22Rv1 (cell line): ENCODE results near the gene CASP12.
A peak's percentile ranks its signal among the peaks of the same experiment; 100 is the strongest.

Source experiments
- H3K27ac ChIP-seq: fragments of 450-650 bp; 2 replicates; pipeline ENCODE4 v1.5.1; 2017
- ZFX ChIP-seq: fragments of 450-650 bp; IDR thresholded peaks from 2 replicates; pipeline ENCODE4 v1.6.1; 2017; ENCODE audit warnings: antibody characterized with exemption, borderline replicate concordance
- TF ChIP-seq, protein P1 (sequence below): fragments of 450-650 bp; IDR thresholded peaks from 2 replicates; pipeline ENCODE4 v1.5.1; 2017; ENCODE audit warnings: mild to moderate bottlenecking

CASP12 gene

DNA sequence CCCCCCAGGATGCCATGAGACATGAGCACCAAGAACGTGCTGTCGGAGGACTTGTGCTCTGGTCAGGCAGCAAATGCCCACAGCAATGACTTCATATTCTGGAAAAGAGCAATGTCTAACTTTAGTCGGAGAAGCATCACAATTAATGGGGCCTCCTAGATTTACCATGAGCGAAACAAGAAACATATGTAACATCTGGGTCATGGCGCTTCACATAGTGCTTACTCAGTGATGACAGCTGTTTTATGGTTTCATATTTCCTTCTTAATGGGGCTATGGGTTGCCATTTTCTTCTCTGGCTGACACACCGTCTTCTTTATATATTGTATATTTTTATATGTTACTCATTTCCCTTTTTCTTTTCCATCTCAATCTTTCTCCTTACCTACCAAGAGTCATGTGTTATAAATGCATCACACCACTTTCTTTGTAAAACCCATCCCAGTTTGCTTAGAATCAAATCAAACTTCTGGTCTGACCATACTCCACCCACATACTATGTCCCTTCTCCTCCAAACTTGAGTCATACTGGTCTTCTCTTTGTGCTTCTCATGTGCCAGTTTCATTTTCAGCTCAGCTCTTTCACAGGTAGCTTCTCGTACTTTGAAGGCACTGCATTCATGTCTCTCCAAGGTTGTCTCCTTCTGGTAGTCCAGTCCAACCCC is 9.4 kb upstream of the CASP12 start:
- no peak for TF ChIP-seq ZFX
- no peak overlapping the region for H3K27ac ChIP-seq

DNA sequence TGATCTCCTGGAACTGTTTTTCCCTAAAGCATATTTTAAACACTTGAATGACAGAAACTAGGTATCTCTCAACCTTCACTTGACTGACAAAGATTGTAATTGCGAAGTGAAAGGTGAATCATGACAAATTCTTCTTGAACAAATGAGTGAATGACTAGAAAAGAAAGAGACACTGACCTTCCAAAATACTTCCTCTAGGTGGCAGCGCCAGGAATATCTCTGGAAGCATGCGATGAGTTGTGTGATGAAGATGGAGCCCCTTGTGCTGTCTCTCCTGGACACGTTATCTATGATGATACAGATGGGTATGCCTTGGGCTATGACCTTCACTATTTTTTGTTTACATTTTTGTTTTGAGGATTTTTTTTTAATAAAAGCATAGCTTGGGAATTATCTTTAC is 7.0 kb upstream of the CASP12 start:
- TF ChIP-seq ZFX: no peak
- TF ChIP-seq, protein P1, sequence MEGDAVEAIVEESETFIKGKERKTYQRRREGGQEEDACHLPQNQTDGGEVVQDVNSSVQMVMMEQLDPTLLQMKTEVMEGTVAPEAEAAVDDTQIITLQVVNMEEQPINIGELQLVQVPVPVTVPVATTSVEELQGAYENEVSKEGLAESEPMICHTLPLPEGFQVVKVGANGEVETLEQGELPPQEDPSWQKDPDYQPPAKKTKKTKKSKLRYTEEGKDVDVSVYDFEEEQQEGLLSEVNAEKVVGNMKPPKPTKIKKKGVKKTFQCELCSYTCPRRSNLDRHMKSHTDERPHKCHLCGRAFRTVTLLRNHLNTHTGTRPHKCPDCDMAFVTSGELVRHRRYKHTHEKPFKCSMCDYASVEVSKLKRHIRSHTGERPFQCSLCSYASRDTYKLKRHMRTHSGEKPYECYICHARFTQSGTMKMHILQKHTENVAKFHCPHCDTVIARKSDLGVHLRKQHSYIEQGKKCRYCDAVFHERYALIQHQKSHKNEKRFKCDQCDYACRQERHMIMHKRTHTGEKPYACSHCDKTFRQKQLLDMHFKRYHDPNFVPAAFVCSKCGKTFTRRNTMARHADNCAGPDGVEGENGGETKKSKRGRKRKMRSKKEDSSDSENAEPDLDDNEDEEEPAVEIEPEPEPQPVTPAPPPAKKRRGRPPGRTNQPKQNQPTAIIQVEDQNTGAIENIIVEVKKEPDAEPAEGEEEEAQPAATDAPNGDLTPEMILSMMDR: peak; percentile 44
- no peak overlapping the region for H3K27ac ChIP-seq

DNA sequence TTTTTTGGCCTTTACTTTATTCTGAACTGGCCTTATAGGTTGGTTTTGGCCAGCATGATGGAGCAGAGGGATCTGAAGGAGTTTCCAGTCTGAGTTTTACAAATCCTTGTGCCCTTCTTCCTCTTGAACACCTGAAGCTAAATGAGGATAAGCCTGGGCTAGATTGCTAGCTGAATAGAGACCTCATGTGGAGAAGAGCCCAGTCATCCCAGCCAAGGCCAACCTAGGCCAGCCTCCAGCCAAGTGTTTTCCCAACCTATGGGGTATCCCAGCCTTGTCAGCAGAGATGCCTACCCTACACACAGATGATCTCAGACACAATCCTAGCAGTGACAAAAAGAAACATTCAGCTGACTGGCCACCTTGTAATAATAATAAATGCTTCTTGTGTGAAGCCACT is 966 bp upstream of the CASP12 start:
- TF ChIP-seq, protein P1: no peak
- no peak for TF ChIP-seq ZFX
- H3K27ac ChIP-seq: no peak overlapping the region

DNA sequence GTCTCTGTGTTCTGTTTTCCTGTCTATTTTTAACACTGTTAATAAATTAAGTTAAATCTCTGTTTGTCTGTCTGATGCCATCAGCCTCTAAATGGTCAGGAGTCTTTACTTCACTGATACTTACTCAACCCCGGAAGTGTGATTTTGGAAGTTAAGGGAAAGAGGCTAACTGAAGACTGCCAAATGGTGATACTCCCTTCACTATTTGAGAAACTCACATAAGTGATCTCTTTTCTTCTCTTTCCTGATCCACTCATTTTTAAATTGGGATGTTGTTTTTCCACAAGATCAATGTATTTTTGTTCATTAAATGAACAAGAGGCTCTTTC is 389 bp upstream of the CASP12 start:
- H3K27ac ChIP-seq: no peak overlapping the region
- no peak for TF ChIP-seq ZFX
- TF ChIP-seq, protein P1: no peak

DNA sequence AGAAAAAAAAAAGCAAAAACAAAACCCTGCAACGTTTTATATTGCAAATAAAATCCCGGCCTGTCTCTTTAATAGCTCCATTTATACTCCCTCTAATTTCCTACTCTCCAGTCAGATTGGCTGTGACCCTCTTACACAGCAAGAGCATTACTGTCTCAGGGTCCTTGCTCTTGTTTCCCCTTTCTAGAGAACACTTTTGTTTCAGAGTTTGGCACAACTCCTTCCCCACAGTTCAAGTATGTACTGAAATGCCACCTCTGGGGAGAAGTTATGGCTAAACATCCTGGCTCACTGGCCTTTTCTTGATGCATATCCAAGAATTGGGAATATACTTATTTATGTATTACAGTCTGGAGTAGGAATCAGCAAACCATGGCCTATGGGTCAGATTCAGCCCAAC is 2.6 kb downstream of the CASP12 start:
- TF ChIP-seq, protein P1: no peak
- no peak for TF ChIP-seq ZFX
- H3K27ac ChIP-seq: no peak overlapping the region

DNA sequence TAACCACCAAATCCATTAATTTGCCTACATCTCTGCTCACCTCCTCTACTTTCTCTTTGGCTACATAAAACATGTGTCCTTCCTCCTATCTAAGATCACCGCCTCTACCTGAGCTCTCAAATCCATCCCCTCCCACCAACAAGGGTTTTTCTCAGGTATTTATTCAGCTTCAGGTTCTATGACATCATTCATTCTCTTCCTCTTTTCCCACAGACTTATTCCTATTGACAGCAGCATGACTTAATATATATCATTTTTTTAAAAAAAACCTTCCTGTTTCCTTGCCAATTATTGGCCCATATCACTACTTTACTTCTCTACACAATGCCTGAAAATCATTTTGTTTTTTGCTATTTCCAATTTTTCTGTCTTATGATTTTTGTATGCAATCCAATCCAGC is 4.4 kb downstream of the CASP12 start:
- no peak for TF ChIP-seq ZFX
- TF ChIP-seq, protein P1: no peak
- no peak overlapping the region for H3K27ac ChIP-seq

DNA sequence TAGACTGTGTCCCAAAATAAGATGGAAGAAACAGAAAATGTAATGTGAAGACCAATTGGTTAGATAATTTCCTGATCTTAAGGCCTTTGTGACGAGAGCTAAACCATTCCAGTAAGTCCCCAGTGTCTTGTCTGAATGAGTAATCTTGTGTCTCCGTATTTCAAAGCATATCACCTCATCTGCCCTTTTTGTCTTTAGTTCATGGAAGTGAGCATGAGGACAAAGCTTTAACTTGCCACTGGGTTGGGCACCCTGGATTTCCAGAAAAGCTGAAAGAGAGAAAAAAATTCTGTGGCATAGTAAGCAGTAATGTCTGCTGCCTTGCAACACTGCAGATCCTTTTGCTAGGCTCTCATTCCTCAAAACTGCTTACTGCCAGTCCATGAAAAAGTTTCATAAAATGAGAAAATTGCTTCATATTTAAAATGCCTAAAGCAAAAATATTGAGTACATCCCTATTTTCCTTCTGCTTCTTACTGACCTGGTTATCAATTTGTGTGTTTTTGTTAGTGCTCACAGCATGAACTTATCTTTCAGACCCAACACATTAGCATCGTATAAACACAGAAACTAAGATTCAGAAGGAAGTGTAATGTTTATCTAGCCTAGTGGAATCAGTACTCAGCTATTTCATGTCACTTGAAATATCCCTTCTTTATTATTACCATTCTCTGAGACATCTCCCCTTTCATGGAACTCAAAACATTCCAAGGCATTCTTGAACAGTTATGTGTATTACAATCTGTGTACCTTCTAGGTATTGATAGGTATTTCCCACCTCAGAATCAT is 5.3 kb downstream of the CASP12 start:
- no peak for TF ChIP-seq ZFX
- H3K27ac ChIP-seq: no peak overlapping the region

DNA sequence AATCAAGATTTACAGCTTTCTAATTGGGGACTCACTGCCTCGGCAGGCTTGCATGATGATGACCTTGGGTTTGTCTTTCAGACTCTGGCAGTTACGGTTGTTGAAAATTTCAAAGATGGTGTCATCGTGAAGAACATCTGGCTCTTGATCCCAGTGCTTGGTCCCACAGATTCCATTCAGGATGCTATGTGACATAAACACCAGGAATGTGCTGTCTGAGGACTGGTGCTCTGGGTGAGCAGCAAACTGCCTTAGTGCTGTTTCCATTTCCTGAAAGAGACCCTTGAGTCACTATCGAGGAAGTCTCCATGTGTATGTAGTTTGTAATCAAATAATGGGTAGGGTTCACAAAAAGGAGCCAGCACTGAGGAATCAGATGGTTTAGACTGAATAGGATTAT is 7.1 kb downstream of the CASP12 start:
- TF ChIP-seq ZFX: no peak
- TF ChIP-seq, protein P1: no peak

More for the DNA sequence above, 7.1 kb downstream of the CASP12 start:
- no peak overlapping the region for H3K27ac ChIP-seq
